HG03025 (cell line): ENCODE measurements around the gene TNNC1.

Experiments used
- ATAC-seq: cut with Tn5 transposase; IDR thresholded peaks from one replicate; pipeline ENCODE4 v1.9.1; 2021; ENCODE audit warnings: mild to moderate bottlenecking, moderate library complexity; ENCODE audit not compliant: unreplicated experiment, low FRiP score

Gene TNNC1

DNA sequence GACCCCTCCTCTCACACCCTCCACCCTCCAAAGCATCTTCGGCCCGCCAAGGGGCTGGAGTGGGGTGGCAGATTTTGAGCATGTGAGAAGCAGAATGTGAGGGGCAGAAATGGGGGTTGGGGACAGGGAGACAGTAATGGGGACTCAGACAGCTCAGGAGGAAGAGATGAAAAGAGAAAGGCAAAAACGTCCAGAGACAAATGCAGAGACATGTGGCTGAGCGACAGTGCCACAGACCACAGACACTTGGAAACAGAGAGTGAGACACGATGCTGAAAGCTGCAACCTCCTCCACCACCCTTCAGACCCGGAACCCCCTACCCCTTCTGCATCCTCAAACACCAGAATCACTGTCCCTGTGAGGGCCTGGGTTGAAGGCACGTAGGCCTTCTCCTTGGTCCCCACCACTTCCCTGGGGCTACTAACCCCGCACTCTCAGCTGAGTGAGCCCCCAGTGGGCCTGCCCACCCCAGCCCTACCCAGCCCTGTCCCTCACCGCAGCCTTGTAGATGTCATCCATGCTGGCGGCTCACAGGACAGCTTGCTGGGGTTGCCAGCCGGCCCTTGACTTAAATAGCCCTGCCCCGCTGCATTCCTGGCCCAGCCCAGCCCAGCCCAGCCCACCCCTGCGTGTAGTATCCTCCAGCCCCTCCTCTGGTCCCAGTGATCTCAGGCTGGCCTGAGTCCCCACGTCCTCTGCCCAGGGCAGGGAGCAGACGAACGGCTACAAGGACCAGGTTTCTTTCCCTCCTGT is at the start of gene TNNC1:
TSS of gene TNNC1 (minus strand) at position 546 of the 754 bp plus-strand sequence. CDS start at position 520, 26 bp downstream.
- ATAC-seq, result no peak

DNA sequence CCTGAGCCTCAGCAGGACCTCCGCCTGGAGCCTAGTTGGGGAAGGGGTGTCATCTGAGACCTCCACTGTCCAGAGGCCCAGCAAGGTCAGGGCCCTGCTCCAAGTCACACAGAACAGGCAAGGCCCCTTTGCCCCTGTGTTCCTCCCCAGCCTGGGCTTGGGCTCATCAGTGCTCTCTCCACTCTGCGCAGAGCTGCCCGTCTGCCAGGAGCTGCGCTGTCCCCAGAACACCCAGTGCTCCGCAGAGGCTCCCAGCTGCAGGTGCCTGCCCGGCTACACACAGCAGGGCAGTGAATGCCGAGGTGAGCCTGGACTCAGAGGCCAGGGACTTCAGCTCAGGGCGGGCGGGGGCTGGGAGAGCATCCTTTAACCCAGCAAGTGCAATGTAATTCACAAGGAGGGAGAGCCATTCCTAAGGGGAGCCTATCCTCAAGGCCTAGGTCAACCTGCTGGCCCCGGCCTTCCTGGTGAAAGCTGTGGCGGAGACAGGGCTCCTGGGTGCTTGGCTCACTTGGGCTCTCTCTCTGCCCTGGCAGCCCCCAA is 49.0 kb upstream of the TNNC1 start:
- ATAC-seq, result no peak

DNA sequence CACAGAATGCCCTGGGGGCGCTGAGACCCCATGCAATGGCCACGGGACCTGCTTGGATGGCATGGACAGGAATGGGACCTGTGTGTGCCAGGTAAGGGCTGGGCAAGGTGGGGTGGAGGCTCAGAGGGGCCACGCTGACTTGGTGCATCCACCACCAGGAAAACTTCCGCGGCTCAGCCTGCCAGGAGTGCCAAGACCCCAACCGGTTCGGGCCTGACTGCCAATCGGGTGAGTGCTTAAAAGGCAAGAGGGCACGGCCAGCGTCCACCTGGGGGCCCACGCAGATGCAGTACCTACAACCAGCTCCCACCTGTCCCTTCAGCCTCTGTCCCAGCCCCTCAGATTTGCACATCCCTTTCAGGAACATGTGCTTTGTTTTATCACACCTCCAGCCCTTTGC is 48.2 kb upstream of the TNNC1 start:
- no peak for ATAC-seq

DNA sequence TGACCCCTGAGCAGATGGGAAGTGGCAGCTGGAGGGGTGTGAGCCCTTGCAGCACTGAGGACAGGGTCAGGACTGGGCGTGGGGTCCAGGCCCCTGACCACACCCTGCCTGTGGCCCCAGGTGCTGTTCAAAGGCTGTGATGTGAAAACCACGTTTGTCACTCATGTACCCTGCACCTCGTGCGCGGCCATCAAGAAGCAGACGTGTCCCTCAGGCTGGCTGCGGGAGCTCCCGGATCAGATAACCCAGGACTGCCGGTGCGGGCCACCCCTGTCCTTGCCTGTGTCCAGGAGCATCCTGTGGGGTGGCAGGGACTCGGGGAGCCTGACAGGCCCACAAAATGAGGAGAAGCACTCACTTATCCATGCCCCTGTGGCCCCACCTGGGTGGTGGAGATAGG is 47.2 kb upstream of the TNNC1 start:
- no peak for ATAC-seq

DNA sequence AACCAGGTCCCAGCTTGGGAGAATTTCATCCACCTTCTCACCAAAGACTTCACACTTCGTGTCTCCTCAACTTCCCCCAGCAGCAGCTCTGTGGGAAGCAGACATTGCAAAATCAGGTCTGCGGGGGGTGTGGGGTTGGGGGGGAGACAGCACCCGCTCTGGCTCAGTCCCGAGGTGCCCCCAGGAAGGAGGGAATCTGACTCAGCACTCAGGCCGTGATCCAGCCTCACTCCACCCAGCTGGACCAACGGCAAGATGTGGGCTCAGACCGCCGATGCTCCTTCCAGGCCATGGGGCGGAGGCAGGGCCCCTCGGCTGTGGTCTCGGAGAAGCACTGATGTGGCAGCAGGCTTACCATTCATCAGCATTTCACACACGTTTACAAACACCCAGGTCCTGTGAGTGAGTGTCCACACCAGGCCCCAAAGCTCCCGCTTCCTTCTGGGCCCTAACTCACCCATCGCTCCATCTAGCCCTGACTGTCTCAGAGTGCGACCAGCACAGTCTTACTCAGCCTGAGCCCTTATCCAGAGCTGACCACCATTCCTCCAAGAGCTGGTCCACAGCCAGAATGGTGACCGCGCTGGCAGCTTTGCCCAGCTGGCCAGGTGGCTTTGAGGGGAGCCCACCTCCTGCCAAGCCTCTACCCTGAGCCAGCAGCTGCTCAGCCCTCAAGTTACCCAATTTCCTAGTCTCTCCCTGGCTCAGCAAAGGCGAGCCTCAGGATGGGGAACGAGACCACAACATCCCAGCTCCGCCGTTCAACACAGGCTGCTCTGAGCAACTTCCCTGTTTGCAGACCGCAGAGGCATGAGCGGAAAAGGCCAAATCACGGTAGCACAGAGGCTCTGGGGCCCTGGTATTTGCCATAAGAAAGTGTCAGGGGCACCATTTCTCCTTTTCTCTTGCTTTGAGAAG is 44.6 kb upstream of the TNNC1 start:
- no peak for ATAC-seq

DNA sequence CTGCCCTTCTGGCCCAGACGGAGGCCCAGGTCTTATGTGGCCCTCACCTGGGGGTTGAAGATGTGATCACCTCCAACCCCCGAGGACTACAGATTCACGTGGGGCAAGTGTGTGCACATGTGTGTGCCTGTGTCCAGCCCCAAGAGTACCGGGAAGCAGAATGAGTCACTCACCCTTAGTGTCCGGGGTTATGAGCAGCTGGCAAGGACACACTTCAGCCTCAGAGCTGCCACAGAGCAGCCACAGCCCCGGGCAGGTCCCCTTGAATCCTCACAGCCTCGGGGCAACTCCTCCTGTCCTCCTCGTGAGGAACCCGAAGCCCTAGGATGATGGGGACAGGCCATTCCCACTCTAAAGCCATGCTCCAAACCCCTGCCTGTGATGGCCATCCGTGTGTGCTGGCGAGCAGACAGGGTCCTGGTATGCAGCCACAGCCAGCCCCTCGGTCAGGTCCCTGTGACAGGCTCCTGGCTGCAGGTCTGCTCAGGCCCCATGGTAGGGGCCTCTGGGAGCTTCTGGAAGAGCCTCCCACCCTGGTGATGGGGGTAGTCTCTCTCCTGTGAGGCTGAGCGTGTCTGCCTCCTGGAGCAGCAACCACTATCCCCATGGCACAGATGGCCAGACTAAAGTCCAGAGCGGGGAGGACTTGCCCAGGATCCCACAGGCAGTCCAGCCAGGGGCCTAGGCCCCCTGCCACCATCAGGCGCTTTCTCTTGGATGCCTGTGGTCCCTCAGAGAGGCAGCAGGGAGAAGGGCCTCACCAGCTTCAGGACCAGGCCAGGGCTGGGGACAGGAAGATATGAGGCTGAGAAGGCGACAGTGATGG is 42.1 kb upstream of the TNNC1 start:
- no peak for ATAC-seq

DNA sequence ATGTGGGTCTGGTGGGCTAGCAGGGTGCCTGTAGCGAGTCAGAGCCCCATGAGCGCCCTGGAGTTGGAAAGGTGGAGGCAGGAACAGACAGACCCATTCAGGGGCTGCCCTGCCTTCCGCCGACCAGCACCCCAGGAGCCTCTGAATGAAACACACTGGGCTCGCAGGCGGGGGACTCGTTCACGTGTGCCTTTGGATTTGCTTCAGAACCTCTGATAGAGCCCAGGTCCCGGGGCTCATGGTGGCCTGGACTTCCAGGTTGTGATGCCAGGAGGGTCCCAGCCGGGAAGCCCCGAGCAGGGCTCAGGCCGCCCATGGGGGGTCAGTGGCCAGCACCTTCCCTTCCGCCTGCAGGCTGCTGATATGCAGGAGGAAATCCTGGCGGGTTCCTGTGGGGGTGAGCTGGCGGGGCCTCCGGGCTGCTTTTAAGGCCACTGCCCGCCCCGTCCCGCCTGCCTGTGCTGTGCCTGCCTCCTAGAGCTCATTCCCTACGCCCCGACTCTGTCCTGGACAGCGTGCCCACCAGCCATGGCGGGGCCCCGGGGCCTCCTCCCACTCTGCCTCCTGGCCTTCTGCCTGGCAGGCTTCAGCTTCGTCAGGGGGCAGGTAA is 41.1 kb upstream of the TNNC1 start, which contains the start of gene STAB1:
TSS of gene STAB1 (plus strand) at position 453 of the 610 bp plus-strand sequence. CDS start at position 529, 76 bp downstream.
- ATAC-seq, result no peak

DNA sequence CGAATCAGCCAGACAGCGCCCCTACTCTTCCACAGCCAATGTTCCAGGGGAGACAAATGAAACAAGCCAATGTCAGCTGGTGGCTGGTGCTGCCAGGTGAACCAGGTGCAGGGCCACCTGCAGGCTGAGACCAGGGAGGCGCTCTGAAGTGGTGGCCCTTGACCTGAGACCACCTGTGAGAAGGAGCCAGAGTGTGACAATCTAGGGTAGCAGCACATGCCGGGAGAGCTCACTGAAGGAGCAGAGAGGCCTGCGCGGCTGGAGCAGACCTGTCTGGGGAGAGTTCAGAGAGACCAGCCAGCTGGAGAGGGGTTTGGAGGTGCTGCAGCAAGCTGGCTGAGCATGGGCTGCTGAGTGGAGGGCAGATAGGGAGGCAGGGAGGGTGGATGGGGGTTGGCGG is 40.6 kb upstream of the TNNC1 start:
- ATAC-seq, result no peak

DNA sequence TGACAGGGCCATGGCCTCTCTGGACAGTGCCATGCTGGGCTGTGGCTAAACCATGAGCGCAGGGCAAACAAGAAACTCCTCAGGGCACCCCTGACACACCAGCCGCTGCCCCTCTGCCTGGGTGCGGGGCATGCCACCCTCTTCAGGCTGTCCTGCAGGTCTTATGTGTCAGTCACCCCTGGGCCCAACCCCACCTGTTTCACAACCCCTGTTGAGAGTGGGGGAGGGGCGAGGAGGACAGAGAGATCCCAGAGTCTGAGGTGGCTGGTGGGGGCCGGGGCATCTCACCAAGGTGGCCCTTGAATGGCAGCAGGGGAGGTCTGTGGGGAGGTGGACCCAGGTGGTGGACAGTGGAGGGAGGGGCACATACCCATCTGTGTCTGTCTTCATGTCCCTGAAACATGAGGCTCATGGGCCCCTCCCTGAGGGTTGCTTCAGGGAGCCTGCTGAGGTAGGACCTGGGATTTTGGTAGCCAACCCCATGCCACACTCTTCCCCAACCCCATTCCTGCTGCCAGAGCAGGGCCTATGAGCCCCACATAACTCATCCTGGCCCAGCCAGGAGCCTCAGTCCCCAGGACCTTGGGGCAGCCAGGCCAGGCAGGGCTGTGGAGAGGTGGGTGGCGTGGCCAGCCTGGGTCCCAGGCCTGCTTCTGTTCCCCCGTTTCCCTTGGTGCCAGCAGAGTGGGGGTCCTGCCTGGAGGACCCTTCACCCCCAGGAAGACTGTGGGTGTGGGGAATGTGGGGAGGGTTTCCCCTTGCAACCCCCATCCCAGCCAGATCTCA is 39.6 kb upstream of the TNNC1 start:
- no peak for ATAC-seq

DNA sequence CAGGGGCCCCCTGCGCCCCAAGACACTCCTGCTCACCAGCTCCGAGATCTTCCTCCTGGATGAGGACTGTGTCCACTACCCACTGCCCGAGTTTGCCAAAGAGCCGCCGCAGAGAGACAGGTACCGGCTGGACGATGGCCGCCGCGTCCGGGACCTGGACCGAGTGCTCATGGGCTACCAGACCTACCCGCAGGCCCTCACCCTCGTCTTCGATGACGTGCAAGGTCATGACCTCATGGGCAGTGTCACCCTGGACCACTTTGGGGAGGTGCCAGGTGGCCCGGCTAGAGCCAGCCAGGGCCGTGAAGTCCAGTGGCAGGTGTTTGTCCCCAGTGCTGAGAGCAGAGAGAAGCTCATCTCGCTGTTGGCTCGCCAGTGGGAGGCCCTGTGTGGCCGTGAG is 38.2 kb upstream of the TNNC1 start:
- no peak for ATAC-seq

DNA sequence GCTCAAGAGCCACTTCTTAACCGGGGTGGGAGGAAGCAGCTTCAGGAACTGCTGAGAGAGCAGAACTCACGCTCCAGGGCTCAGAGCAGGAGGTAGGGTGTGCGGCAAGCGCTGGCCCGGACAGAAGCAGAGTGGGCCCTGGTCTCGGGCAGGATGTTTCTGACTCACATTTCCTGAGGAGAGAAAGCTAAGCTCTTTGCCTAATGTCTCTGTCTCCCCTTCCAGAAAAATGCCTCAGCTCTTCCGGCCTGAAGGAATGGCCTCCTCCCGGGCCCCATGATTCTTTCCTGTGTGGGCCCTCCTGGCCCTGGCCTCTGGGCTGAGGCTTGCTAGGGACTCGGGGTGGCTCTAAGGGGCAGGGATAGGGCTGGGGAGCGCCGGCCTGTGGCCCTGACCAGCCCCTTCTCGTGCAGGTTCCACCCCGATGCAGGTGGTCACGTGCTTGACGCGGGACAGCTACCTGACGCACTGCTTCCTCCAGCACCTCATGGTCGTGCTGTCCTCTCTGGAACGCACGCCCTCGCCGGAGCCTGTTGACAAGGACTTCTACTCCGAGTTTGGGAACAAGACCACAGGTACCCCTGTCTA is 37.2 kb upstream of the TNNC1 start:
- ATAC-seq, result no peak

DNA sequence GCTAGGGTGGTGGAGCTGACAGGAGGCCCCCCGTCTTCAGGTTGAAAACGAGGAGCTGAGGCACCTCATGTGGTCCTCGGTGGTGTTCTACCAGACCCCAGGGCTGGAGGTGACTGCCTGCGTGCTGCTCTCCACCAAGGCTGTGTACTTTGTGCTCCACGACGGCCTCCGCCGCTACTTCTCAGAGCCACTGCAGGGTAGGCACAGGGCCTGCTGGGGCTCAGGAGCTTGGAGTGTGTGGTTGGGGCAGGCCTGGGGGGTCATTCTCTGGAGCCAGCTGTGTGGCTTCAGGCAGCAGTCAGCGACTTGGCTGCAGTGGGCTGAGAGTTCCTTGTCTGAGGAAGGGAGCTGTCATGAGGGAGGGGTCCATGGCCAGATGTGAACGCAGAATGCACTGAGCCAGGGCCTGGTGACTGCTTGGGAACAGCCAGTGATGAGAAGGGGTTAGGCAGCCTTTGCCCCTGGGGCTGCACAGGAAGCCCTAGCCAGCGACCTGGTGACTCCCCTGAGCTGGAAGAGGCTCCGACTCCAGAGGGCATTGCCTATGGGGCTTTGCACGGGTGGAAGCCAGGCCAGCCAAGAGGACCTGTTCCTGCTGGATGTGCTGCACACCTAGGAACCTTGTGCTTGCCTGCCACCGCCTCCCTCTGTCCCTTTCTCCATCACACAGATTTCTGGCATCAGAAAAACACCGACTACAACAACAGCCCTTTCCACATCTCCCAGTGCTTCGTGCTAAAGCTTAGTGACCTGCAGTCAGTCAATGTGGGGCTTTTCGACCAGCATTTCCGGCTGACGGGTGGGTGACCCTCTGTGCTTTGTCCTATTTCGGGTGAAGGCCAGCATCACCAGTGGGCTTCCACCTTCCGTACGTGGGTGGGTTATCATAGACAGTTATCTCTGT is 36.4 kb upstream of the TNNC1 start:
- no peak for ATAC-seq

DNA sequence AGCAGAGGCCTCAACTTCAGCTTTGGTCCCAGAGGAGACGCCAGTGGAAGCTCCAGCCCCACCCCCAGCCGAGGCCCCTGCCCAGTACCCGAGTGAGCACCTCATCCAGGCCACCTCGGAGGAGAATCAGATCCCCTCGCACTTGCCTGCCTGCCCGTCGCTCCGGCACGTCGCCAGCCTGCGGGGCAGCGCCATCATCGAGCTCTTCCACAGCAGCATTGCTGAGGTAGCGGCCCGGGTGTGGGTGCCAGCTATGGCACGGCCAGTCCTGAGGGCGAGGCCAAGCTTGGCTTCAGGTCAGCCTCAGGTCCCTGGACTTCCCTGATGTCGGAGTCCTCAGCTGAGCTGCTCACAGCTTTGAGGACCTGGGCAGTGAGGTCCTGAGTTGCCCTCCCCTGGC is 35.6 kb upstream of the TNNC1 start:
- no peak for ATAC-seq

DNA sequence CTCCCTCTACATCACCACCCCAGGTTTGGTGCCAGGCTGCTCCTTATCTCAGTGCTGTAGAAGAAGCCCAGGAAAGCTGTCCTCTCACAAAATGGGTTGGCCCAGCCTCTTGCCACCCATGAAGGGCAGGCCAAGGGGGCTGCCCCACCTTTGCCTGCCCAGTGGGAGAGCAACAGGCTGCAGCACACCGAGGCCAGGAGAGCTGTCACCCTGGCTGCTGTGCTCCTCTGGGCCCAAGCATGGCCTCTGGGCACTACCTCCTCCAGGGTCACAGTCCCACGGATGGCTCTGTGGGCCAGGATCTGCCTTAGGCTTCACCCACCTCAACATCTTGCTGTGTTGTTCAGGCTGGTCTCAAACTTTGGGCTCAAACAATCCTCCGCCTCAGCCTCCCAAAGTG is 34.9 kb upstream of the TNNC1 start:
- ATAC-seq, result no peak

DNA sequence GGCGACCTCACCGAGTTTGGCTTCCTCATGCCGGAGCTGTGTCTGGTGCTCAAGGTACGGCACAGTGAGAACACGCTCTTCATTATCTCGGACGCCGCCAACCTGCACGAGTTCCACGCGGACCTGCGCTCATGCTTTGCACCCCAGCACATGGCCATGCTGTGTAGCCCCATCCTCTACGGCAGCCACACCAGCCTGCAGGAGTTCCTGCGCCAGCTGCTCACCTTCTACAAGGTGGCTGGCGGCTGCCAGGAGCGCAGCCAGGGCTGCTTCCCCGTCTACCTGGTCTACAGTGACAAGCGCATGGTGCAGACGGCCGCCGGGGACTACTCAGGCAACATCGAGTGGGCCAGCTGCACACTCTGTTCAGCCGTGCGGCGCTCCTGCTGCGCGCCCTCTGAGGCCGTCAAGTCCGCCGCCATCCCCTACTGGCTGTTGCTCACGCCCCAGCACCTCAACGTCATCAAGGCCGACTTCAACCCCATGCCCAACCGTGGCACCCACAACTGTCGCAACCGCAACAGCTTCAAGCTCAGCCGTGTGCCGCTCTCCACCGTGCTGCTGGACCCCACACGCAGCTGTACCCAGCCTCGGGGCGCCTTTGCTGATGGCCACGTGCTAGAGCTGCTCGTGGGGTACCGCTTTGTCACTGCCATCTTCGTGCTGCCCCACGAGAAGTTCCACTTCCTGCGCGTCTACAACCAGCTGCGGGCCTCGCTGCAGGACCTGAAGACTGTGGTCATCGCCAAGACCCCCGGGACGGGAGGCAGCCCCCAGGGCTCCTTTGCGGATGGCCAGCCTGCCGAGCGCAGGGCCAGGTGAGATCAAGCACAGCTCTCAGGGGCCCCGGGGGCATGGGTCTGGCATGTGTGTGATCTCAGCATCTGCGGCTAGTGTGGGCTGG is 34.2 kb upstream of the TNNC1 start:
- no peak for ATAC-seq

DNA sequence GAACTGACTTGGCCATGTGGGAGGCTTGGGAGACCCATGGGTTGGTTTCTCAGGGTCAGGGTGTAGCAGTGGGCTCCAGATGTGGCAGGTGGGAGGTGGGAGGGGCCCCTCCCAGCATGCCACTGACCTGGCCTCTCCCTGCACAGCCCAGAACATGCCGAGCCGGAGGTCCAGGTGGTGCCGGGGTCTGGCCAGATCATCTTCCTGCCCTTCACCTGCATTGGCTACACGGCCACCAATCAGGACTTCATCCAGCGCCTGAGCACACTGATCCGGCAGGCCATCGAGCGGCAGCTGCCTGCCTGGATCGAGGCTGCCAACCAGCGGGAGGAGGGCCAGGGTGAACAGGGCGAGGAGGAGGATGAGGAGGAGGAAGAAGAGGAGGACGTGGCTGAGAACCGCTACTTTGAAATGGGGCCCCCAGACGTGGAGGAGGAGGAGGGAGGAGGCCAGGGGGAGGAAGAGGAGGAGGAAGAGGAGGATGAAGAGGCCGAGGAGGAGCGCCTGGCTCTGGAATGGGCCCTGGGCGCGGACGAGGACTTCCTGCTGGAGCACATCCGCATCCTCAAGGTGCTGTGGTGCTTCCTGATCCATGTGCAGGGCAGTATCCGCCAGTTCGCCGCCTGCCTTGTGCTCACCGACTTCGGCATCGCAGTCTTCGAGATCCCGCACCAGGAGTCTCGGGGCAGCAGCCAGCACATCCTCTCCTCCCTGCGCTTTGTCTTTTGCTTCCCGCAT is 33.4 kb upstream of the TNNC1 start:
- ATAC-seq, result no peak
